SHP77 treated with DMSO at 0.1 percent for 48 hours (cell line): ENCODE results near the gene MED28.
"Not testable (repeated sequence)": the region's sequence is repeated elsewhere in the genome, so short reads cannot be mapped to it uniquely, and the experiment has no call there.

Experiments
- DNase-seq: peaks from one replicate; lab custom pipeline; 2025; lab: John Stamatoyannopoulos, UW

The MED28 gene

DNA sequence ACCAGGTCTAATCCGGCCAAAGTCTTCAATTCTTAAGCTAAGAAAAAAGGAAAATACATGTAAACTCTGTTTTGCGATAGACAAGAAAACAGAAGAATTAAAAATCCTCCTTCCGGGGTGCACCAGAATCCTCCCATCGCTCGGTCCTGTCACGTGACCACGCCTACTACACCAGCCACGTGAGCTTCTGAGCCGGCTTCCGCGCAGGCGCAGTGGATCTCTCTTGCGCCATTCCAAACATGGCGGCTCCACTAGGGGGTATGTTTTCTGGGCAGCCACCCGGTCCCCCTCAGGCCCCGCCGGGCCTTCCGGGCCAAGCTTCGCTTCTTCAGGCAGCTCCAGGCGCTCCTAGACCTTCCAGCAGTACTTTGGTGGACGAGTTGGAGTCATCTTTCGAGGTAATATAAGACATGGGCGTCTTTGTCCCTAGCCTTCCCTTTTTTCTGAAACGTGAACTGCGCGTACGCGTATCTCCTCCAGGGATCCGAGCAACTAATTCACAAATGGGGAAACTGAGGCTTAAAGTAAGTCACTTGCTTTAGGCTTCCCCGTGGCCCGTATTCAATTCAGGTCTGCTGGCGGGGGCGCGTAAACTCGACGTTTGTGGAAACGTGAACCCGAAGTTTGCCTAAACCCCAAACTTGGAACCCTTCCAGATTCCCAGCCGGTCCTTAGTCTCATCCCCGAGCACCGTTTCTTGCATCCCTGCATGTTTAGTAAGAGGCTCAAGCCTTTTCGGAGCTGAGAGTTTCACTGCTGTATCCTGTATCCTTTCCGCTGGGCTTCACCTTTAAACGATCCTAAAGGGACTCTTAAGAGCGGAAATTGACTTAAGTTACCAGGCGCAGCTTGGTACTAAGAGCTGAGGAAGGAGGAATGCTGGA lies at the start of gene MED28:
Gene MED28, plus strand, starts transcription at position 226 of the 884 bp plus-strand sequence. Its CDS starts 14 bp downstream, at position 240.
- peak; percentile 35 for DNase-seq

GRCh38 chr4:17565846-17566245 lies 48.6 kb upstream of the MED28 start:
- no peak for DNase-seq

GRCh38 chr4:17567271-17567670 lies 47.2 kb upstream of the MED28 start:
- no peak for DNase-seq

DNA sequence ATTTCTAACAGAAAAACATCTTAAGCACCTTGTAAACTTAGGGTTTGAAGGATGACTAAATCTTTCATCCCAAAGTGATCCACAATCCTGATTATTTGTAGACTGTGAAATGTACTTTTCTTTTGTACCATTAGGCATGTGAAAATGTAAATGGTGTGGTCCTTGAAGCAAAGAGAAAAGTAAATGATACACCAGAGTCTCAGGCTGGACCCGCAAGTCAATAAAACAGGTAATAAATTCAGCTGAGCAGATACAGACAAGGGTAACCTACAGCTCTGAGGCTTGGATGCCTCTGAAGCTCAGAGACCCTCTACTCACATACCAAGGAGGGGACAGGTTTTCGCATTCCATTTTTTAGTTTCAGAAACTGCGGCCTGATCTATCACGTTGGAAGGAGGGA lies 40.2 kb upstream of the MED28 start:
- DNase-seq = no peak

DNA sequence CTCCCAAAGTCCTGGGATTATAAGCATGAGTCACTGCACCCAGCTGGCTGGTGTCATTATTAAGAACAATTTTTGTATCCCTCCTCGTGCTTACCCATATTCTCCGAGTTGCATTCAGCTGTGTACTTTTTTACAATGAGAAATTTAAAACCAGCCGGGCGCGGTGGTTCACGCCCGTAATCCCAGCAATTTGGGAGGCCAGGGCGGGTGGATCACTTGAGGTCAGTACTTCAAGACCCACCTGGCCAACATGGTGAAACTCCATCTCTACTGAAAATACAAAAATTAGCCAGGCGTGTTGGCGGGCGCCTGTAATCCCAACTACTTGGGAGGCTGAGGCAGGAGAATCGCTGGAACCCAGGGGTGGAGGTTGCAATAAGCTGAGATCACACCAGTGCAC lies 39.3 kb upstream of the MED28 start:
- not testable (repeated sequence) for DNase-seq

GRCh38 chr4:17576932-17577664 lies 37.3 kb upstream of the MED28 start, which contains the start of gene LAP3:
Gene LAP3, plus strand, starts transcription at chr4:17577198. Its CDS starts 268 bp downstream, at chr4:17577466.
- DNase-seq = no peak

- DNase-seq = no peak
Observed at GRCh38 chr4:17577665-17578481, 36.6 kb upstream of the MED28 start.

DNA sequence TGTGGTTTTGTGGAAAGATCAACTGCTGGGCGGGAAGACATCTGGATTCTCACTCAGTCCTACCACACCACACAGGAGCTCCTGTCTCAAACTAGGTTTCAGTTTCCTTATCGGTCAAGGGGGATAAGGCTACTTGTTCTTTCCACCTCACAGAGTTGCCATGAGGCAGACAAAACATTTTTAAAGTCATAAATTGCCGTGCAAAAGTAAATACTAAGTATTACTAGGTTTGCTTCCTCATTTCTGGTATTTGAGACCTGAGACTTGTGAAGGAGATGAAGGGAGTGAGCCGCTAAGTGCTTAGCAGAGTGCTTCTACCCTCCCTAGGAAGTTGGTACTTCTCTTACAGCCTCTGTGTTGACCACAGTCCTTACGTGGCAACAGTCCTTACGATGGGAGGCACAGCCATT lies 36.0 kb upstream of the MED28 start:
- DNase-seq = no peak

- no peak for DNase-seq
Observed at GRCh38 chr4:17580969-17581368, 33.5 kb upstream of the MED28 start.

GRCh38 chr4:17583276-17583675 lies 31.2 kb upstream of the MED28 start:
- DNase-seq = no peak

DNA sequence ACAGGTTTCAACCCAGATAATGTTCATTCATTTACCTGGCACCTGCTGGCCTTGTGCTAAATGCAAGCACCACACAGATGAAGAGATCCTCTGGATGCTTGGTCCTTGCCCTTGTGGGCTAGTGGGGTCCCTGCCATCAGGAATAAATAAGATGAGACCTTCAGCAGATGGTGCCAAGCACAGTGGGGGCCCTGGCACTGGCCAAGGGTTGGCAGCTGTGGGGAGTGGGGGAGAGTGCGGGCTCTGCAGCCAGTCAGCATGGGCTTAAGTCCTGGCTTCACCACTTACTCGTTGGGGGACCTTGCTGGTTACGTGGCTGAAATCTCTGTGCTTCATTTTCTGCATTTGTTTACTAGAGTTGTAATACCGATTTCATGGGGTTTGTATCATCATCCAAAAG lies 30.5 kb upstream of the MED28 start:
- DNase-seq = no peak

- no peak for DNase-seq
Observed at GRCh38 chr4:17584521-17585213, 29.8 kb upstream of the MED28 start.

DNA sequence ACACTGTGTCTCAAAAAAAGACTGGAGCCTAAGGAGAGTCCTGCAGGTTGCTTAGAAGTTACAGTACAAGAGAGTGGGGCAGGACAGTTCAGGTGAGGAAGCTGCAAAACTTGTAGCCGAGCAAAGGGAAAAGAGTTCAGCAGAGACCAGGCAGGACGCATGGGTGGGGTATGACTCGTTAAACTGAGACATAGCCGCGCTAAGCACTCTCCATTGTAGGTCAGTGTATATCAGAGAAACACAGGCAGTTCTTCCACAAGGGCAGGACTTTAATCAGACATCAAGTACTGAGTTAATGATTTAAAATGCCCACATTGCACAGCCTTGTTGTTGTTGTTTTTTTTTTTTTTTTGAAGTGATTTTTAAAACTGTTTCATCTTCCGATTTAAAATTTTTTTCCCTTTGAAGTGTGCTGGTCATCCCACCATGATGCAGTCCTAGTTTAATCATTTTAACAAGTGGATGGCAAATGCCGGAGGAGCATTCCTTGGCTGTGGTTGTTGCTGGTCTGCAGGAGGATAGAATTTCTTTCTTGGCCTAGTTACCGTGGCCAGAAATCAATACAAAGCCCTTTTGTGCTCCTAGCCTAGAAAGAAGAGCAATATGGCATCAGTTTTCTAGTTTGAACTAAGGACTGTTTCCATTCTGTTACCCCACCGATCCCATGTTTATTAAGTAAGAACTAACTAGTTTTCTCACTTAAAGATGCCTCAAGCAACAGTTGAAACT lies 27.2 kb upstream of the MED28 start:
- DNase-seq = no peak

DNA sequence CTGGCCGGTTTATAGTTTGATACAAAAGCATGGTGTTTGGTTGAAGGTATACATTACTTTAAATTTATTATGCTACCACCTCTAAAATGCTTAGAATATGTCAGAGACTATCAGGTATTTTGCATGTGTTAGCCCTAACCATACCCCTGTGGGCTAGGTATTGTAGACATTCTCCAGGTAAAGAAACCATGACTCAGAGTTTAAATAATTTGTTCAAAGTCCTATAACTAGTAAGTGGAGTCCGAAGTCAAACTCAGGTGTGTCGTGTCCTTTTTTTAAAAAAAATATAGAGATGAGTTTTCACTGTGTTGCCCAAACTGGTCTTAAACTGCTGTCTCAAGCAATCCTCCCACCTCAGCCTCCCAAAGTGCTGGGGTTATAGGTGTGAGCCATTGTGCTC lies 25.1 kb upstream of the MED28 start:
- no peak for DNase-seq

DNA sequence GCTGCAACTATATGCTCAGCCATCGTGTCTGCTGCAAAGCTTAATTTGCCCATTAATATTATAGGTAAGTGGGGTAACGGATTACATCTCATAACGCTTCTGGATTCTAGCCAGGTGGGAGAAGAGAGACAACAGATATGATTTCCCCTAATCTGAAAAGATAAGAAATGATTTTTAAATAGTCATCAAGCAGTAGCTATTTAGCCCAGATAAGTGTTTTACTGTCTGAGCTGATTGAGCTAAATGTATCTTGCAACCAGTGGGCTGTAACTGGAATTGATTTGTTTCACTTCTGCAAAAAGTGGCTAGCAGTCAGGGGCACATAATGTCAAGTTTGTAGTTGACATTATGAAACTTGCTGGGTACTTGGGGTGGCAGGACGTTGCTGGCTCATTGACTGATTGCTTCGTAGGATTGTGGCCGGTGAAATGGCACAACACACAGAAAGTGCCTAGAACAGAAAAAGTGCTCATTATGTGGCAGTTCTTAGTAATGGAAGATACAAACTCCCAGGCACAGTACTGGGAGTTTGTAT lies 18.9 kb upstream of the MED28 start:
- DNase-seq = no peak

DNA sequence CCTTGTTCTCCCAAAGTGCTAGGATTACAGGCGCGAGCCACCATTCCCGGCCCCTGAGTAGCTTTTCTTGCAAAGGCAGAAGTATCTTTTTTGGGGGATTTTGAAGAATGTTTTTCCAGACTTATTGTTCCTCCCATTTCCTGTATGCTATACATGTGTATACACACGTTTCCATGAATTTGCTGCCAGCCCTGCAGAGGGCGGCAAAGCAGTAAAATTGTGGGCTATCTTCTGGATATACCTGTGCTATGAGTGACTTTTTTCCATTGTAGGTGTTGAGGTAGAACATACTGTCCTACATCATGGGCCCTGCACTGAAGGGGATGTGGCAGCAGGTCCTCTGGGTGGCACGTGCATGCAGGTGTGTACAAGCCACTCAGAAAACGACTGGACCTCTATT lies 16.9 kb upstream of the MED28 start:
- DNase-seq = no peak

- DNase-seq = no peak
Observed at GRCh38 chr4:17599826-17600225, 14.6 kb upstream of the MED28 start.

DNA sequence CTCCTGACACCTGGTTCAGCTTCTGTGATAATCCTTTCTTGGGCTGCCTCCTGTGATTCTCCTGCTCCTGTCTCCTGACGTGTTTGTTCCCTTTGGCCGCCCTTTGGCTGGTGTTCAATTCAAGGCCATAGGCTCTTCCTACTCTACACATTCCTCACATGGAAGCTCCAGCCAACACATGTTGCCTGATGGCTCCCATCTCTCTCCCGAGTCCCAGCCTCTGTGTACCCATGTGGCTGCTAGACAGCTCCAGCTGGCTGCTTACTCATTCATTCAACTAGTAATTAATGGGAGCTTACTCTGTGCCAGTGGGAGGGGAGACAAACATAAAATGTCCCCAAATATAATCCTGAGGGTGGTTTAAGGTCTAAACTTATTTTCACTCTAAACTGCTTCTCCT lies 9.2 kb upstream of the MED28 start:
- no peak for DNase-seq

DNA sequence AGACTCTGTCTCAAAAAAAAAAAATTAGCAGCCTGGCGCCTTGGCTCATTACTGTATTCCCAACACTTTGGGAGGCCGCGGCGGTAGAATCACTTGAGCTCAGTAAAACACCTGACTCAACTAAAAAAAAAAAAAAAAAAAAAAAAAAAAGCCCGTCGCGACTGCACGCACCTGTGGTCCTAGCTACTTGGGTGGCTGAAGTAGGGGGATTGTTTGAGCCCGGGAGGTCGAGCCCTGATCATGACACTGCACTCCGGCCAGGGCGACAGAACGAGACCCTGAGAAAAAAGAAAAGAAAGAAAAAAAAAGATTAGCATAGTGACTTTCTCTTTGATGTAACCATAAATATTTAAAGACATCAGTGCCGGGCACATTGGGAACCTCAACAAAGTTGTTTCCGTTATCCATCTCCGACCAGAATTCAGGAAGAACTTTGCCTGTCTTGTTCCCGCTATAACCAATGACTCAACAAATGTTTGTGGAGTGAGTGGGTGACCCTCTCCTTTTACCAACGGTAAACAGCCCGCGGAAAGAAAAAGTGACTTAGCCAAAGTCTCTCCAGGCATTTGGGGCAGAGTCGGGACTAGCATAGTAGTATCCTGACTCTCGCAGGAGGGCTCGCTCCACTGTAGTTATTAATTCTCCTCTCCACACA lies 553 bp upstream of the MED28 start:
- peak; percentile 8 for DNase-seq

DNA sequence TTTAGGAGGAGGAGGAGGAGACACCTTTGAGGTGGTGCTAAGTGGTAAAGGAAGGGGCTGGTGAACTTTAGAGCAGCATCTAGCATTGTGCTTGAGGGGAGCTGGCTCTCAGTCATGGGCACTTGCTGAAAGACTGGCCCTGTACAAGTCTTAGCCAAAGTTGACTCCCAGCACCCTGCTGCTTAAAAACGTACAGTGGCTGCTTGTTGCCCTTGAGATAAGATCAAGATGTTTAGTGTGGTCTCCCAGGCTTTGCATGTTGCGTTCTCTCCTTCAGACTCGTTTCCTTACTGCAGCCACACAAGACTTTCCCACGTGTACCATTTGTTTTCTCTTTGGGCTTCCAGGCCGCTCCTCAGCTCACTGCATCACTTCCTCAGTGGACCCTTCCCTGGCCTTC lies 1.8 kb downstream of the MED28 start:
- DNase-seq = no peak
